LoVo (cell line): ENCODE data around the gene ARHGAP28.
"Not testable (repeated sequence)": the region's sequence is repeated elsewhere in the genome, so short reads cannot be mapped to it uniquely, and the experiment has no call there.

ENCODE experiments used
- DNase-seq: peaks from one replicate; pipeline ENCODE4 v3.0.0-alpha.2; 2016; ENCODE audit warnings: low spot score

The ARHGAP28 gene

GRCh38 chr18:6934859-6935258 lies 205.3 kb downstream of the ARHGAP28 start:
- no peak for DNase-seq

- DNase-seq, result no peak
These were observed 208.5 kb downstream of the ARHGAP28 start for GRCh38 chr18:6938003-6938402.

GRCh38 chr18:6938403-6938802 lies 208.9 kb downstream of the ARHGAP28 start:
- DNase-seq, result not testable (repeated sequence)

GRCh38 chr18:6939972-6940371 lies 210.5 kb downstream of the ARHGAP28 start:
- no peak for DNase-seq

GRCh38 chr18:6940451-6940850 lies 210.9 kb downstream of the ARHGAP28 start:
- no peak for DNase-seq

- DNase-seq, result no peak
These were observed 212.5 kb downstream of the ARHGAP28 start for GRCh38 chr18:6941996-6942395.

- DNase-seq, result no peak
These were observed 213.2 kb downstream of the ARHGAP28 start for GRCh38 chr18:6942742-6943141.

- no peak for DNase-seq
These were observed 213.6 kb downstream of the ARHGAP28 start for GRCh38 chr18:6943143-6943542.

GRCh38 chr18:6947338-6948030 lies 218.0 kb downstream of the ARHGAP28 start:
- DNase-seq, result no peak

GRCh38 chr18:6948281-6949055 lies 219.0 kb downstream of the ARHGAP28 start:
- no peak for DNase-seq

GRCh38 chr18:6949800-6950586 lies 220.5 kb downstream of the ARHGAP28 start:
- DNase-seq, result no peak

GRCh38 chr18:6950641-6951040 lies 221.1 kb downstream of the ARHGAP28 start:
- DNase-seq, result no peak

- no peak for DNase-seq
These were observed 222.0 kb downstream of the ARHGAP28 start for GRCh38 chr18:6951336-6952090.

GRCh38 chr18:6954501-6954900 lies 225.0 kb downstream of the ARHGAP28 start:
- no peak for DNase-seq

- no peak for DNase-seq
These were observed 225.8 kb downstream of the ARHGAP28 start for GRCh38 chr18:6955304-6955703.

GRCh38 chr18:6956495-6956894 lies 227.0 kb downstream of the ARHGAP28 start:
- DNase-seq, result no peak

- no peak for DNase-seq
These were observed 227.5 kb downstream of the ARHGAP28 start for GRCh38 chr18:6956999-6957398.

GRCh38 chr18:6959110-6959509 lies 229.6 kb downstream of the ARHGAP28 start:
- DNase-seq, result no peak

GRCh38 chr18:6960124-6960523 lies 230.6 kb downstream of the ARHGAP28 start:
- DNase-seq, result no peak

GRCh38 chr18:6960656-6961055 lies 231.1 kb downstream of the ARHGAP28 start:
- DNase-seq, result no peak

GRCh38 chr18:6961331-6961730 lies 231.8 kb downstream of the ARHGAP28 start:
- no peak for DNase-seq
